ENCODE data around the gene P3R3URF.
"Not testable (repeated sequence)": the region's sequence is repeated elsewhere in the genome, so short reads cannot be mapped to it uniquely, and the experiment has no call there.

P3R3URF gene

DNA sequence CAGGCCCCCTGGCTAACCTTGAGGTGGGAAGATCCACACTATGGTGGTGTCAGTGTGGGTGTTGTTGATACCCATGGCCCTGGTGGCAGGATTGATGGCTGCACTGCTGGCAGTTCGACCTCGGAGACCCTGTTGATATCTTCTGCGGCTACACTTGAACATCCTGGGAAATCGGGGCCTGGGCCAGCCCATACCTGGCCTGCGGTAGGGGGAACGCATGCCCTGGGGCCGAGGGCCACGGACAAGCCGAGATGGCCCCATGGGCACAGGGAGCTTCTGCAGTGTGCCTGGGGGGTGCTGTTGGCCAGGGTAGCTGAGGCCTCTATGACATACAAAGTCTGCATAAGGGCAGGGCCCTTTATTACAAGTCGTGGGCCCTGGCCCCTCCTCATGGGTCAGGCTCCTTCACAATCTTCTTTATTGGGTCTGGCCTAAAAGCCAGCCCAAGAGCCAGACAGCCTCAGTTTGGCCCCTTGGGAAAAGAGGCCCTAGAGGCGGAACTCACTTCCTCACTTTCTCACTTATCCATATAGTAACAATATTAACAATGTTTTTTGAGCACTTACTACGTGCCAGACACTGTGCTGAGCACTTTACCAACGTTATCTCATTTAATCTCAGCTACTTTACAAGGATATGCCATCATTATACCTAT lies at the start of gene P3R3URF:
TSS of gene P3R3URF (minus strand) at position 278 of the 655 bp plus-strand sequence. CDS start at position 261, 17 bp downstream.
- no peak for DNase-seq (ENCODE audit: low read depth)

- DNase-seq (ENCODE audit: low read depth) = no peak
Measured at GRCh38 chr1:46224966-46225365, 48.7 kb upstream of the P3R3URF start.

DNA sequence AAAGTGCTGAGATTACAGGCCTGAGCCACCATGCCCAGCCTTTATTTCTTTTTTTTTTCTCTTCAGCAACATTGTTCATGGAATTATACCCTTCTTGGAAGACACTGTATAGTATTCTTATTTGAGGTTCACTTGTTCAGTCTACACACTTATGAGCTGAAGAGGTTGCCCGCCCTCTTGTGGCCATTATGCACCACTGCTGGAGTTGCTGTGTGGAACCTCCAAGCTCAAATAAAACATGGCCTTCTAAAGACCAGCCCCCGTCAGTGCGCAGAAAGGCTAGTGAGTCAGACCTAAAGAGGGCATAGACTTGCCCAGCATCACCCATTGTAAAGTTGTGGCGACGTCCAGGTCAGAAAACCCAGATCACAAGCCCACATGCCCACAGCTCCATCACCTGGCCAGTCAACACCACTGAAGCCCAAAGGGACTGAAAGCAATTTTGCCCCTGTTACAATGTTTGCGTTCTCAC lies 47.2 kb upstream of the P3R3URF start:
- DNase-seq (ENCODE audit: low read depth) = peak; percentile 81

DNA sequence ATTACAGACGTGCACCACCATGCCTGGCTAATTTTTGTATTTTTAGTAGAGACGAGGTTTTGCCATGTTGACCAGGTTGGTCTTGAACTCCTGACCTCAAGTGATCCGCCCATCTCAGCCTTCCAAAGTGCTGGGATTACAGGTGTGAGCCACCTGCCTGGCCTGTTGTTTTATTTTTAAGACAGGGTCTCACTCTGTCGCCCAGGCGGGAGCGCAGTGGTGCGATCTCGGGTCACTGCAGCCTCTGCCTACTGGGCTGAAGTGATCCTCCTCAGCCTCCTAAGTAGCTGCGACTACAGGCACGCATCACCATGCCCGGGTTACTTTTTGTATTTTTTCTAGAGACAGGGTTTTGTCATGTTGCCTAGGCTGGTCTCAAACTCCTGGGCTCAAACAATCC lies 46.8 kb upstream of the P3R3URF start:
- DNase-seq (ENCODE audit: low read depth) = not testable (repeated sequence)

- no peak for DNase-seq (ENCODE audit: low read depth)
Measured at GRCh38 chr1:46221749-46222148, 45.5 kb upstream of the P3R3URF start.

- DNase-seq (ENCODE audit: low read depth) = no peak
Measured at GRCh38 chr1:46220808-46221207, 44.5 kb upstream of the P3R3URF start.

- DNase-seq (ENCODE audit: low read depth) = no peak
Measured at GRCh38 chr1:46219551-46220520, 43.5 kb upstream of the P3R3URF start.

GRCh38 chr1:46218443-46218842 lies 42.2 kb upstream of the P3R3URF start:
- no peak for DNase-seq (ENCODE audit: low read depth)

- DNase-seq (ENCODE audit: low read depth) = no peak
Measured at GRCh38 chr1:46215504-46215903, 39.2 kb upstream of the P3R3URF start.

GRCh38 chr1:46211051-46211450 lies 34.8 kb upstream of the P3R3URF start:
- DNase-seq (ENCODE audit: low read depth) = no peak

DNA sequence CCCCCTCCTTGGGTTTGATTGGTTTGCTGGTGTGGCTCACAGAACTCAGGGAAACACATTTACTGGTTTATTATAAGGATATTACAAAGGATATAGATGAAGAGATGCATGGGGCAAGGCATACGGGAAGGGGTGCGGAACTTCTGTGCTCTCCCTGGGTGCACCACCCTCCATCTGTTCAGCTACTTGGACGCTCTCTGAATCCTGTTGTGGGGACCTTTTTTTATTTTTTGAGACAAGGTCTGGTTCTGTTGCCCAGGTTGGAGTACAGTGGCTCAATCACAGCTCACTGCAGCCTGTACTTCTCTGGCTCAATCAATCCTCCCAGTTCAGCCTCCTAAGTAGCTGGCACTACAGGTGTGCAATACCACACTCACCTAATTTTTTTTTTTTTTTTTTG lies 34.3 kb upstream of the P3R3URF start:
- no peak for DNase-seq (ENCODE audit: low read depth)

DNA sequence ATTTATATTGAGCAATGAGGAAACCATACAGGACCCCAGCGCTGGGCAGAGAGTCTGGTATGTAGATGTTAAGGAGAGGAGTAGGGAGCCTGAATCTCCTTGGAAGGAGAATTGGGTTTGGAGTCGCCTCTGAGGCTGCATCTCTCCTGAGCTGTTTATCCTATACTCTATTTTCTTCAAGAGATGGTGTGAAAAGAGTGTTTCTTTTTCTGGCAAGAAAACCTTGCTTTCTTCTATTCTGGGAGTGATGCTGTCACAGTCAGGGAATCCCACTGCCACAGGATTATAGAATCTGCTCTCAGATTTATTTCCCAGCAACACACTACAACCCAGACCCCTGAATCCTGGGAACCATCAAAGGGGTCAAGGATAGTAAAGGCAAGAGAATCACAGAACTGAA lies 30.1 kb upstream of the P3R3URF start:
- no peak for DNase-seq (ENCODE audit: low read depth)

DNA sequence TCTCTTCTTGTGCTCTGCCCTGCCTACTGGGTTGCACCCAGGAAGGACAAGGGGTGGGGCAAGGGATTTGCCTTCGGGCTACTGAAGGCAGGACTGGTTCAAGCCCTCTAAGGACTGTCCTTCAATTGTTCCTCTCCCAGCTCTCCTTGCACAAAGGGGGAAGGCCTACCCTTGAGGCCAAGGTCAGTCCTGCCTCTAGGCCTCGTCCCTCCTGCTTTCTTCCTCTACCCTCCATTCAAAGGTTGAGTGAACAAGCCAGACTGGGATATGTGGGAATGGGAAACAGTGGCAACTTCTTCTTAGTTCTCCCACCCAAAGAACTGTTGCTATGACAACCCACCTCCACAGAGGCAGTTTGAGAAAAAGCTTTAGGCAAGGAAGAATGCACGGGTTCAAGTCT lies 29.5 kb upstream of the P3R3URF start:
- no peak for DNase-seq (ENCODE audit: low read depth)

- DNase-seq (ENCODE audit: low read depth) = no peak
Measured at GRCh38 chr1:46205141-46205540, 28.9 kb upstream of the P3R3URF start.

GRCh38 chr1:46204406-46204742 lies 28.1 kb upstream of the P3R3URF start:
- no peak for DNase-seq (ENCODE audit: low read depth)

DNA sequence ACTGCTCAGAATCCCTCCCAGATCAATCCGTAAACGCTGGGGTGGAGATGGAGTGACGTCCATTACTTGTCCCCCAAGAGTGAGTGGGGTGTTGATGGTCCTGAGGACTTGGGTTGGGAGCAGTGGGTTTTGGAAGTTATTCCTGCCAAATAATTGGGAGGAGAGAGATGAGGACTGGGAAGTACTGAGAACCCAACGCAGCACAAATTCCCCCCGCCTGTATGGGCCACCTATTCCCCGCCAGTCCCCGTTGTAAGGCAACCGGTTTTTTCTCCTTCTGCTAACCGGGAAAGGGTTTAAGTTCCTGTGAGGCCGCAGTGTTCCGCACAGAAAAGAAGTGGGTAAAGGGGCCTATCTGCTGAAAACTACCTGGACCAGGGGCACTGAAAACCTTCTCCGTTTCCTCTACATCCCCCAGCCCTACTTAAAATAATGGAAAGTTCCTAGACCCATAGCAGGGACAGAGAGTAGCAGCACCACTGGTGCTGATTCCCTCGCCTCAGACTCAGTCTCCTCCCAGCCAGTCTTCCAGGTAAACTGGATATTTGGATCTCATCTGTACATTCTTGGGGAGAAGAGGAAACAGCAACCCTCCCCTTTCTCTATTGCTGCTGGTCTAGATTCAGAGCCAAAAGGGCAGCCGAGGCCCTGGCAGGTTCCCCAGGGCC lies 27.6 kb upstream of the P3R3URF start:
- no peak for DNase-seq (ENCODE audit: low read depth)

- no peak for DNase-seq (ENCODE audit: low read depth)
Measured at GRCh38 chr1:46199233-46199749, 23.0 kb upstream of the P3R3URF start.

GRCh38 chr1:46197964-46198811 lies 21.9 kb upstream of the P3R3URF start, which contains the start of gene POMGNT1:
TSS of gene POMGNT1 (minus strand) at chr1:46198434. CDS start at chr1:46197821, 613 bp downstream.
- DNase-seq (ENCODE audit: low read depth) = no peak

DNA sequence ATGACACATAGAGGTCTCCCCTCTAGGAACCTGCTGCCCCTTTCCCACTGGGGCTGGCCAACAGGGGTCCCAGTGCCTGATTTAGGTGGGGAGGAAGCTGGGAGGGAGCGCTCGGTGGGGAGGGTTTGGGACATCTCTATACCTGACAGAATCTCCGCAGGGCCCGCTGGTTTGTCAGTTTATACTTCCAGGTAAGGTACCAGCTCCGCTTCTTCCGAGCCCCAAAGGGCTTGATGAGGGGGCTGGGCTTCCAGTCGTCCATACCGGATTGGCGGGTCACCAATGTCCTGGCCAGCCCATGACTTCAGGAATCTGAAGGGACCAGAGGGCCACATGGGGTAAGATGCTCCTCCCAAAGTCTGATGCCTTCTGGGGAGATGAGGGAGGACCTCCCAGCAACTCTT lies 21.3 kb upstream of the P3R3URF start:
- no peak for DNase-seq (ENCODE audit: low read depth)

- DNase-seq (ENCODE audit: low read depth) = no peak
Measured at GRCh38 chr1:46196609-46197008, 20.3 kb upstream of the P3R3URF start.

GRCh38 chr1:46194641-46195193 lies 18.4 kb upstream of the P3R3URF start:
- DNase-seq (ENCODE audit: low read depth) = no peak

All from HS-27A (cell line).